ENCODE results near the gene CYP4F11.

DNA sequence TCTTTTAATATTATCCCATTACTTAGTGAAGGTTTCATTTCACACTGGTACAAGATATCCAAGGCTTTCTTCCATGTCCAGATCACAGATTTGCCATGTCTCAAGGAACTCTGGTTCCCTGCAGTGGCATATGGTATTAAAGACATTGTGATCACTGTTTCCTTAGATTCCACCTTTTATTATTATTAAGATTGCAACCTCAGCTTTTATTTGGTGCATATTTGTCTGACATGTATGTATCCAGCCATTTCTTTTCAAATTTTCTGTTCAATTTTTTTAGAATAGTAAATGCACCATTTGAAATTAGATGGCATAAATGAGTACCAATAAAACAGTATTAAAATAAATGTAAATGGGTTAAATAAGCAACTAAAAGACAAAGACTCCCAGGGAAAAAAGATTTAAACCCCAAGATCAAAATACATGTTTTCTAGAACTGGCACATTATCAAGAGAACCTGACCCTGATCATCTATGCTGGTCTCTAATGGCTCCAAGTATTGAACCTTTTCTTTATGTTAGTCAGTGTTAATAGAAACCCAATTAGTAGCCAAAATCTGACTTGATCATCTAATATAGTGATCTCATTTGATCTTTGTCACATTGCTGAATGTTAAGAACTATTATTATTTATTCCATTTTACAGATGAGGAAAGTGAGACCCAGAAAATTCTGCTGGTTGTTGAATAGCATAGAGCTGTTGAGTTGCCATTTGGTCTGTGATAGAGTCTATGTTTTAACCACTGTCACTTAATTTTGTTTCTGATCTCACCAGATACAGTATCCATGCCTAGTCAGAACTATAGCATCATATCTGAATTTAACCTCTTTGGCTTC, 14.1 kb upstream of the CYP4F11 start, which contains the start of gene OR10H4:
- TF ChIP-seq, protein P1, sequence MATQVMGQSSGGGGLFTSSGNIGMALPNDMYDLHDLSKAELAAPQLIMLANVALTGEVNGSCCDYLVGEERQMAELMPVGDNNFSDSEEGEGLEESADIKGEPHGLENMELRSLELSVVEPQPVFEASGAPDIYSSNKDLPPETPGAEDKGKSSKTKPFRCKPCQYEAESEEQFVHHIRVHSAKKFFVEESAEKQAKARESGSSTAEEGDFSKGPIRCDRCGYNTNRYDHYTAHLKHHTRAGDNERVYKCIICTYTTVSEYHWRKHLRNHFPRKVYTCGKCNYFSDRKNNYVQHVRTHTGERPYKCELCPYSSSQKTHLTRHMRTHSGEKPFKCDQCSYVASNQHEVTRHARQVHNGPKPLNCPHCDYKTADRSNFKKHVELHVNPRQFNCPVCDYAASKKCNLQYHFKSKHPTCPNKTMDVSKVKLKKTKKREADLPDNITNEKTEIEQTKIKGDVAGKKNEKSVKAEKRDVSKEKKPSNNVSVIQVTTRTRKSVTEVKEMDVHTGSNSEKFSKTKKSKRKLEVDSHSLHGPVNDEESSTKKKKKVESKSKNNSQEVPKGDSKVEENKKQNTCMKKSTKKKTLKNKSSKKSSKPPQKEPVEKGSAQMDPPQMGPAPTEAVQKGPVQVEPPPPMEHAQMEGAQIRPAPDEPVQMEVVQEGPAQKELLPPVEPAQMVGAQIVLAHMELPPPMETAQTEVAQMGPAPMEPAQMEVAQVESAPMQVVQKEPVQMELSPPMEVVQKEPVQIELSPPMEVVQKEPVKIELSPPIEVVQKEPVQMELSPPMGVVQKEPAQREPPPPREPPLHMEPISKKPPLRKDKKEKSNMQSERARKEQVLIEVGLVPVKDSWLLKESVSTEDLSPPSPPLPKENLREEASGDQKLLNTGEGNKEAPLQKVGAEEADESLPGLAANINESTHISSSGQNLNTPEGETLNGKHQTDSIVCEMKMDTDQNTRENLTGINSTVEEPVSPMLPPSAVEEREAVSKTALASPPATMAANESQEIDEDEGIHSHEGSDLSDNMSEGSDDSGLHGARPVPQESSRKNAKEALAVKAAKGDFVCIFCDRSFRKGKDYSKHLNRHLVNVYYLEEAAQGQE (IDR thresholded peaks at IDR 0.05; ENCODE audit: borderline replicate concordance) = no peak
- TF ChIP-seq RAD21 (conservative IDR thresholded peaks at IDR 0.05) = no peak

Data from neural cell (in vitro differentiated cells).